Measurements from ENCODE around the gene WNT5A. TPM values are rescaled to one million over a fixed set of nuclear protein-coding genes. Genes with fewer than 3 reads are reported as not detected.

WNT5A gene
- total RNA-seq, 1 experiment from 2014 or later: 1.1 TPM

DNA sequence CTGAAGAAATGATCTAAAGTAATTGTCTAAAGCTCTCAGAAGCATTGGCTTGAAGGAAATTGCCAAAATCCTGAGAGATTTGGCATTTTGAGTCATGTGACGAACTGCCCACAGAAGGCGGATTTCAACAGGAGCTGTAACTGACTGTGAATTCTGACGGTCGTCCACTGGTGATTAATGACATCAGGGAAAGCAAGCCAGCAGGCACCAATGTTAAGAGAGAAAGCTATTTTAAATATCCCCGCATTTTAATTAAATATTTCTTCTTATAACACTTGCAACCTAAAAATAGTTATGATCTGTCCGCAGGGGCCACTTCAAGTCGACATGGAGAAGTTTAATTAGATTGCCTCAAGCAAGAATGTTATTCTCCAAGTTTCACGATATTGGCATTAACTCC is 51.6 kb downstream of the WNT5A start:
- no peaks in the 10 kb centered on the region for H3K9me3 ChIP-seq (ENCODE audit: control insufficient read depth, low read depth, low read length)
- no peak overlapping the region for H3K9ac ChIP-seq (ENCODE audit: extremely low read depth, insufficient read length, low read length)
- Mint-ChIP-seq H3K27me3 (ENCODE audit: low read depth) (peaks cover 14% of the 10 kb centered on the region), H3K36me3 (ENCODE audit: insufficient read depth in 1 of 3, low read depth in 3 of 3) (no peaks in the 10 kb centered on the region), H3K9me3 (no peaks in the 10 kb centered on the region), H3K4me3 (no peak overlapping the region), H3K4me1 (no peaks in the 10 kb centered on the region), H3K27ac (no peak overlapping the region)
- H2AK5ac ChIP-seq (ENCODE audit: insufficient read length, low read length): no peak overlapping the region
- no peak overlapping the region for H3T11ph ChIP-seq (ENCODE audit: low read length)
- H3K18ac ChIP-seq (ENCODE audit: insufficient read length, low read depth, low read length): no peak overlapping the region
- no peak overlapping the region for H2BK15ac ChIP-seq (ENCODE audit: low read depth, low read length)
- no peak overlapping the region for H3K56ac ChIP-seq (ENCODE audit: insufficient read length, low read depth, low read length)
- no peak overlapping the region for H4K91ac ChIP-seq (ENCODE audit: insufficient read length, low read depth, low read length)
- H2BK12ac ChIP-seq (ENCODE audit: insufficient read length, low read depth, low read length): no peak overlapping the region
- no peaks in the 10 kb centered on the region for H3K4me1 ChIP-seq (ENCODE audit: insufficient read depth, low read length)
- H3K4me2 ChIP-seq (ENCODE audit: insufficient read depth, insufficient read length, low read length): no peak overlapping the region
- no peak overlapping the region for H2BK5ac ChIP-seq (ENCODE audit: insufficient read length, low read length)
- H3K79me1 ChIP-seq (ENCODE audit: insufficient read depth, low read depth, low read length, poor library complexity, severe bottlenecking): no peaks in the 10 kb centered on the region
- no CpG with 5 or more reads among the region's 8 CpGs for WGBS (ENCODE audit: extremely low coverage, insufficient read length, low lambda C conversion rate)
- no peak overlapping the region for H4K5ac ChIP-seq (ENCODE audit: insufficient read length, low read depth, low read length)
- DNase-seq: no peak
- no peaks in the 10 kb centered on the region for H3K27me3 ChIP-seq (ENCODE audit: insufficient read depth, low read length)
- TF ChIP-seq, protein P1, sequence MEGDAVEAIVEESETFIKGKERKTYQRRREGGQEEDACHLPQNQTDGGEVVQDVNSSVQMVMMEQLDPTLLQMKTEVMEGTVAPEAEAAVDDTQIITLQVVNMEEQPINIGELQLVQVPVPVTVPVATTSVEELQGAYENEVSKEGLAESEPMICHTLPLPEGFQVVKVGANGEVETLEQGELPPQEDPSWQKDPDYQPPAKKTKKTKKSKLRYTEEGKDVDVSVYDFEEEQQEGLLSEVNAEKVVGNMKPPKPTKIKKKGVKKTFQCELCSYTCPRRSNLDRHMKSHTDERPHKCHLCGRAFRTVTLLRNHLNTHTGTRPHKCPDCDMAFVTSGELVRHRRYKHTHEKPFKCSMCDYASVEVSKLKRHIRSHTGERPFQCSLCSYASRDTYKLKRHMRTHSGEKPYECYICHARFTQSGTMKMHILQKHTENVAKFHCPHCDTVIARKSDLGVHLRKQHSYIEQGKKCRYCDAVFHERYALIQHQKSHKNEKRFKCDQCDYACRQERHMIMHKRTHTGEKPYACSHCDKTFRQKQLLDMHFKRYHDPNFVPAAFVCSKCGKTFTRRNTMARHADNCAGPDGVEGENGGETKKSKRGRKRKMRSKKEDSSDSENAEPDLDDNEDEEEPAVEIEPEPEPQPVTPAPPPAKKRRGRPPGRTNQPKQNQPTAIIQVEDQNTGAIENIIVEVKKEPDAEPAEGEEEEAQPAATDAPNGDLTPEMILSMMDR (conservative IDR thresholded peaks at IDR 0.05): no peak
- no peak overlapping the region for H2BK120ac ChIP-seq (ENCODE audit: low read depth, low read length, poor library complexity, severe bottlenecking)
- no peak overlapping the region for H3K4ac ChIP-seq (ENCODE audit: low read depth, low read length)
- no peaks in the 10 kb centered on the region for H3K79me2 ChIP-seq (ENCODE audit: insufficient read depth, low read length)
- H3K27ac ChIP-seq (ENCODE audit: insufficient read length, low read depth, low read length): no peak overlapping the region
- no peak overlapping the region for H2BK20ac ChIP-seq (ENCODE audit: low read depth, low read length, poor library complexity, severe bottlenecking)
- H2AFZ ChIP-seq (ENCODE audit: low read length): no peak overlapping the region
- H3K23ac ChIP-seq (ENCODE audit: insufficient read length, low read depth, low read length): no peak overlapping the region
- H4K8ac ChIP-seq (replicated peaks; ENCODE audit: insufficient read length, low read depth, low read length): no peak overlapping the region
- no peak overlapping the region for H3K14ac ChIP-seq (ENCODE audit: insufficient read depth, low read length)
- H4K20me1 ChIP-seq (ENCODE audit: control insufficient read depth, insufficient read depth, insufficient read length): no peaks in the 10 kb centered on the region
- H3K23me2 ChIP-seq (ENCODE audit: insufficient read length, low read depth, low read length, poor library complexity, severe bottlenecking): no peaks in the 10 kb centered on the region

All from H9 (cell line).